Amygdala (tissue), 56 donors: Measurements from ENCODE around the gene FAM240A.

Experiments used
- DNase-seq, 56 donors: peaks; one replicate each; lab custom pipeline; 2025; lab: John Stamatoyannopoulos, UW

FAM240A gene

DNA sequence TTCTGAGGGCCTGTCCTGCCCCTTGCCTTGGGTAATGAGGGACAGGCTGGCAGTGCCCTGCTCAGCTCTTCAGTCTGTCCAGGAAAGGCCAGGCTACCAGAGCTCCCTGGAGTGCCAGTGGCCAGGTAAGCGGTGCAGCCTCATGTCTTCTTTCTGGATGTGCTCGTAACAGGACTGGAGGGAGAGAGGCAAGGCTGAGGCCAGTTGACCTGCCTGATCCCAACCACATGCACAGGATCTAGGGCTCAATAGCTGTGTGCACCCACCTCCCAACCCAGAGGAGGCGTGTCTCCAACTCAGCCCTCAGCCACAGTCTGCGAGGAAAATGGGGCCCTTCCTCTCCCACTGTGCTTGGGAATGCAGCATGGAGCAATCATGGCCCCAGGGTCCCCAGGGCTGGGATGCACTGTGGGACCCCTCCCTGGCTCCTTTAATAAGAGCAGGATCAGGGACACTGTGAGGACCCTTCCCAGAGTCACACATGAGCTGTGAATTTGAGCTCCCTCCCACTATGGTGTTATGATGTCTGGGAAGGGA lies 58.6 kb downstream of the FAM240A start:
- DNase-seq: no peak

DNA sequence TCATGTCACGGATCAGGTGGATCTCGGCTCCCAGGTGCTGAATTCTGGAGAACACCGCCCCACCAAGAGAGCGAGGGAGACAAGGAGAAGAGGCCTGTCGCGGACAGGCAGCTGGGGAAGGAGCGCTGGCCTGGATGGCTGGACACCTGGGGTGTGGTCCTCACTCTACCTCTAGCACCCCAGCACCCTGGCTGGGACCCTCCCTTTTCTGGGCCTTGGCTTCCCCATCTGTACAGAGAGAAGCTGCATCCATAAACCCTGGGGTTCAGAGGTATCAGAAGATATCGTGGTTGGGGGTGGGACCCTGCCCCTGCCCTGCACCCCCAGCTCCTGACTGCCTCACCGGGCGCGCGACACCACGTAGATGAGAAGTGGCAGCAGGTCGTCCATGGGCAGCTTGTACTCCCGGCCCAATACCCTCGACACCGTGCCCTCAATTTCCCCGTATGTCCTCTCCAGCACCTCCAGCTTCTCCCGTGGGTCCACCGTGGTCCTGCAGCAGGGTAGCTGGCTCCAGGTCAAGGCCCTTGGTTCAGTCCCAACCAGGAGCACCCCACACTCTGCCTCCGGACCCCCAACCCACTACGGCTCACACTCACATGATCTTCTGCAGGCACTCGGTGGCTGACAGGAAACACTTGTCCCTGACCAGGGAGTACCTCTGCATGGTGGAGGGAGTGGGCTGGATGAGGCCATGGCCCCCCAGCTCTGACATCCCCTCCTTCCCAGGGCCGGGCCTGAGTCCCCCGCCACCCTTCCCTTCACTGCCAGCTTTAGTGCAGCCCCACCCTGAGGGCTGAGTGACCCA lies 59.4 kb downstream of the FAM240A start:
- DNase-seq: no peak

DNA sequence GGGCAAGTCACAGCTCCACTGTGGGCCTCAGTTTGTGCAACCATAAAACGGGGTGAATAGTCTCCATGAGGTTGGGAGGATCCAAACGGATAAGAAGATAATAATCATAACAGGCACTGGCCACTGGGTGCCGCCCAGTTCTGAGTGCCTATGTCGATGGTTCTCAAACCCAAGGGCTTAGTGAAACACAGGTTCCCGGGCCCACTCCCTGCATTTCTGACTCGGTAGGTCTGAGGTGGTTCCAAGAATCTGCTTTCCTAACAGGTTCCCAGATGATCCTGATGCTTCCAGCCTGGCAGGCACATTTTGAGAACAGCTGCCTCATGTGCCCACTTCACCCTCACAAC lies 60.0 kb downstream of the FAM240A start:
- no peak for DNase-seq

DNA sequence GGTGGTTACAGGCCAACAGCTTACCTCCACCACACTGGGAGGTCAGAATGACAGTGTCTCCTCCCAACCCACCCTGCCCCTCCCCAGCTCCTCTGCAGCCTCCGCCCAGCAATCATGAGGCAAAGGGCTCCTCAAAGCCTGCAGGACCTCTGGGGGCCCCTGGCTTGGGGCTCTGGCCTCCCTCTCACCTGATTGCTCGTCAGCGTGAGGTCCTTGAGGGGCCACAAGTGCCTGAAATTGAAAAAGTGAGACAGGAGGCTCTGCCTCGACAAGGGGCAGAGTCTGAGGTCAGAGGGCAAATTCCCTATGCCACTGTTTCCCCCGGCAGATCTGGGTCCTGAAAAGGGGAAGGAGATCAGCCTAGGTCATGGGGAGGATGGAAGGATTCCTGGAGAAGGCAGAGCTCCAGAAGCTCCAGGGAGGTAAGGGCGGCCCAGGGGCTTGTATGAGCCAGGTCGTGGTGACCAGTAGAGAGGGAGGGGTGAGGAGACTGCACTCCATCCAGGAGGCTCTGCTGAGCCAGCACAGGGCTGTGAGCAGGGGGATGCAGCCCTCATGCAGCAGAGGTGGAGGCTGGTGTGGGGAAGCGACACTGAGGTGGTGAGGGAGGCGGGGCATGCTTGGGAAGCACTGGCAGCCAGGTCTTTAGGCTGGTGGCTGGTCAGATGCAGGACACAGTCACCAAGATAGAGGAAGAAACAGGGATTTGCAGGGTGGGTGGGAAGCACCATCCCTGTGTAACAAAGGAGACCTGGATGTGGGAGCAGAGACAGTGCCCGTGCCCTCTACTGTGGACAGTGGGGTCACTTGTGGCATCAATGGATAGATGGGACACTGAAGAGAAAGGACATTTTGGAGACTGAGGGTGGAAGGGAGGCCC lies 61.1 kb downstream of the FAM240A start:
- no peak for DNase-seq

DNA sequence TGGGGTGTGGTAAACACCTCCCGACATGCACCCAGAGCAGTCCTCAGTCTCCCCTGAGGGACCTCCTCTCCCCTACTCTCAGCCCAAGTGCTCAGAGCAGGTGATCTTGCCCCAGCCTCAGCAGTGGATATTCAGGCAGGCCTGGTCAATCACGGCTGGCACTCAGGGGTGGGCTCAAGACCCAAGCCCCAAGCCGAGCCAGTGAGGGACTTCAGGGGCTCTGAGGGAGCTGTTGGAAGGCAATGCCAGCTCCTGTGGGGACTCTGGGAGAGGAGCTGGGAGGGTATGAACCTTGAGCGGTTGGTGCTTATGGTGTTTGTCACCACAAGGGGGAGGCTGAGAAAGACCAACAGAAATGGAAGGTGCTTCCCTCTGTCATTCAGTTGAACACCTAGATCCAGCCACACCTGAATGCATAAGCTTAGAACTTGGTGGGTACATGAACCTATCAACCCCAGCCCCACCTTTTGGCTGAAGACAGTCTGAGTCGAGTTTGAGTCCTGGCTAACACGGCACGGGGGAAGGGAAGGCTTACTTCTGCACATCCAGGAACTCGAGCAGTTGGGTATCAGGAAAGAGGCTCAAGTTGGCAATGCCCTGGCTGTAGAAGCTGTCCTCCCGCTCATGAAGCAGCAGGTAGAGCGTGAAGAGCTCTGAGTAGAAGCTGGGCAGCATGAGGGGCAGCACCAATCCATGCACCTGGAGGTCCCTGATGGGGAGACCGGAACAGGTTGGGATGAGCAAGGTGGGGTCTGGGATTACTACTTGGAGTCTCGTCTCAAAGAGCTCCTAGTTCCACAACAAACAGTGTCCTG lies 61.9 kb downstream of the FAM240A start:
- DNase-seq: no peak

DNA sequence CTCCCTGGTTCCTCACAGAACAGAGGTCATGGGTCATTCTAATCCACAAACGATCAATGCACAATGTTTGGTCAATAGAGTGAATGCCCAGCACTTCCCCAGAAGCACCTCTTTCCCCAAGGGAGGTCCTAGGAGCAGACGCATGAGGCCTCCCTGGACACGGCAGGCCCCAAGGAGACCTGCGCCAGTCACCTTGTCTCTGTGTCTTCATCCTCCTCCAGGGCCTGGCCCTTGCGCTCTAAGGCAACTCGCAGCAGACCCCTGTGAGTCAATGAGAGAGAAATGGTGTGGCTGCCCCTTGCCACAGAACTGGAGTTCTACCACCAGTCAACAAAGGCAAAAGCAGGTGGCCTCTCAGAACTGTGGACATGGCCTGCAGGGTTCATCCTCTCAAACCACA lies 63.1 kb downstream of the FAM240A start:
- no peak for DNase-seq
